ENCODE measurements around the gene GRB7. TPM values are rescaled to one million over a fixed set of nuclear protein-coding genes. Genes with fewer than 3 reads are reported as not detected.

GRB7 gene
- total RNA-seq, 4 donors from 2014 or later, result 49.4 to 114 (median 72.4) TPM

GRCh38 chr17:39765766-39766165, 28.0 kb downstream of the GRB7 start:
- WGBS, result 89% methylated on average over 18 of the region's 18 CpGs

GRCh38 chr17:39767147-39767546, 29.4 kb downstream of the GRB7 start:
- Histone ChIP-seq H3K9me3 (no peaks in the 10 kb centered on the region), H3K4me1 (peaks cover 7% of the 10 kb centered on the region), H3K4me3 (no peak overlapping the region), H3K36me3 (no peaks in the 10 kb centered on the region), H3K27ac (no peak overlapping the region), H3K27me3 (peaks cover 14% of the 10 kb centered on the region)
- DNase-seq (ENCODE audit: low spot score in 2 of 2), result no peak
- TF ChIP-seq POLR2A (IDR thresholded peaks at IDR 0.05) (no peak), POLR2AphosphoS5 (IDR thresholded peaks at IDR 0.05) (no peak), CTCF (IDR thresholded peaks at IDR 0.05) (no peak), EP300 (IDR thresholded peaks at IDR 0.05) (no peak)
- WGBS, result 69% methylated on average over 3 of the region's 3 CpGs

More at GRCh38 chr17:39765766-39766165, 28.0 kb downstream of the GRB7 start:
- Histone ChIP-seq H3K9me3 (no peaks in the 10 kb centered on the region), H3K27ac (no peak overlapping the region), H3K36me3 (no peaks in the 10 kb centered on the region), H3K27me3 (peaks cover 14% of the 10 kb centered on the region), H3K4me1 (peaks cover 7% of the 10 kb centered on the region), H3K4me3 (no peak overlapping the region)
- no peak for DNase-seq (ENCODE audit: low spot score in 2 of 2)
- TF ChIP-seq EP300 (IDR thresholded peaks at IDR 0.05) (no peak), POLR2A (IDR thresholded peaks at IDR 0.05) (no peak), CTCF (IDR thresholded peaks at IDR 0.05) (no peak), POLR2AphosphoS5 (IDR thresholded peaks at IDR 0.05) (no peak)

GRCh38 chr17:39769974-39770587, 32.3 kb downstream of the GRB7 start:
- Histone ChIP-seq H3K4me1 (peaks cover 7% of the 10 kb centered on the region), H3K4me3 (no peak overlapping the region), H3K36me3 (no peaks in the 10 kb centered on the region), H3K9me3 (no peaks in the 10 kb centered on the region), H3K27me3 (peaks cover 12% of the 10 kb centered on the region), H3K27ac (no peak overlapping the region)
- WGBS, result 34% methylated on average over 8 of the region's 8 CpGs
- DNase-seq (ENCODE audit: low spot score in 2 of 2), result no peak
- TF ChIP-seq CTCF (IDR thresholded peaks at IDR 0.05), result no peak
- no peak for TF ChIP-seq POLR2A (IDR thresholded peaks at IDR 0.05)
- TF ChIP-seq EP300 (IDR thresholded peaks at IDR 0.05), result no peak
- TF ChIP-seq POLR2AphosphoS5 (IDR thresholded peaks at IDR 0.05), result no peak

- peaks cover 7% of the 10 kb centered on the region for H3K4me1 ChIP-seq
- H3K9me3 ChIP-seq, result no peaks in the 10 kb centered on the region
- H3K27ac ChIP-seq, result no peak overlapping the region
- no peaks in the 10 kb centered on the region for H3K36me3 ChIP-seq
- TF ChIP-seq EP300 (IDR thresholded peaks at IDR 0.05), result no peak
- TF ChIP-seq POLR2AphosphoS5 (IDR thresholded peaks at IDR 0.05), result no peak
- no peak for TF ChIP-seq CTCF (IDR thresholded peaks at IDR 0.05)
- TF ChIP-seq POLR2A (IDR thresholded peaks at IDR 0.05), result no peak
- H3K4me3 ChIP-seq, result no peak overlapping the region
- DNase-seq (ENCODE audit: low spot score in 2 of 2), result no peak
- peaks cover 9% of the 10 kb centered on the region for H3K27me3 ChIP-seq
Observed at GRCh38 chr17:39772415-39772814, 34.7 kb downstream of the GRB7 start.

GRCh38 chr17:39772987-39773934, 35.5 kb downstream of the GRB7 start:
- Histone ChIP-seq H3K4me3 (no peak overlapping the region), H3K4me1 (peaks cover 7% of the 10 kb centered on the region), H3K27ac (no peak overlapping the region), H3K9me3 (no peaks in the 10 kb centered on the region), H3K27me3 (peaks cover 9% of the 10 kb centered on the region), H3K36me3 (no peaks in the 10 kb centered on the region)
- WGBS, result 81% methylated on average over 7 of the region's 7 CpGs
- DNase-seq (ENCODE audit: low spot score in 2 of 2), result no peak
- TF ChIP-seq CTCF (IDR thresholded peaks at IDR 0.05) (no peak), EP300 (IDR thresholded peaks at IDR 0.05) (no peak), POLR2AphosphoS5 (IDR thresholded peaks at IDR 0.05) (no peak), POLR2A (IDR thresholded peaks at IDR 0.05) (no peak)
